A549 treated with dexamethasone at 1 μM for 4 hours (cell line): Measurements from ENCODE around the gene ZNF229. TPM values are rescaled to one million over a fixed set of nuclear protein-coding genes. Genes with fewer than 3 reads are reported as not detected.

Source experiments
- total RNA-seq: library from RNA; stranded (reverse); fragments of 200-300 nt; extraction: Qiagen RNA extraction; gene quantifications from 5 replicates; pipeline ENCODE4 v1.2.3, GENCODE V29; 2022

The ZNF229 gene
- total RNA-seq, result 2.2 to 3.4 TPM (median 3.0 TPM) in 5 replicates

GRCh38 chr19:44447916-44448674 is at the start of gene ZNF229:
Gene ZNF229, minus strand, starts transcription at chr19:44448472. Its CDS starts 5,625 bp downstream, at chr19:44442847.

GRCh38 chr19:44401139-44402115 is 46.8 kb downstream of the ZNF229 start, which contains the start of gene ZNF285:
Gene ZNF285, minus strand, starts transcription at chr19:44401608. Its CDS starts 4,395 bp downstream, at chr19:44397213.

Other genes with a start within 250 kb of the ZNF229 start
- gene ZNF227, start 235.9 kb downstream of the ZNF229 start, total RNA-seq, result 9.2 to 12.3 TPM (median 10.4 TPM) in 5 replicates
- 0.43 to 0.63 TPM (median 0.55 TPM) in 5 replicates for gene ZNF233, start 188.6 kb downstream of the ZNF229 start, total RNA-seq
- 2.8 to 3.4 TPM (median 3.0 TPM) in 5 replicates for gene ZNF235, start 143.4 kb downstream of the ZNF229 start, total RNA-seq
- gene ZNF112, start 91.8 kb downstream of the ZNF229 start, total RNA-seq, result 1.3 to 2.6 TPM (median 1.9 TPM) in 5 replicates
- 2.0 to 2.9 TPM (median 2.3 TPM) in 5 replicates for gene ZNF285, start 46.9 kb downstream of the ZNF229 start, total RNA-seq
- 7.5 to 8.7 TPM (median 8.3 TPM) in 5 replicates for gene ZNF180, start 52.0 kb upstream of the ZNF229 start, total RNA-seq
- 0.05 to 0.06 TPM (median 0.05 TPM) in 4 of 5 replicates, not detected in the other for gene CEACAM20, start 81.2 kb upstream of the ZNF229 start, total RNA-seq
- 0.19 to 0.74 TPM (median 0.43 TPM) in 5 replicates for gene IGSF23, start 165.1 kb upstream of the ZNF229 start, total RNA-seq
- gene PVR, start 195.4 kb upstream of the ZNF229 start, total RNA-seq, result 102 to 134 TPM (median 128 TPM) in 5 replicates
- 6.3 to 12.6 TPM (median 10.0 TPM) in 5 replicates for gene CEACAM19, start 223.0 kb upstream of the ZNF229 start, total RNA-seq